BLaER1 treated with 17β-estradiol and CSF1 and Interleukin-3, amounts not matched to agents 10 nM and 100 nM (cell line): ENCODE data around the gene PHLDA2.

Source experiments
- H3K27ac ChIP-seq, 11 experiments: shearing (Covaris generic); formaldehyde crosslinking; 2 replicates each; pipeline ENCODE4 v1.8.1; 2022
- H3K27me3 ChIP-seq, 11 experiments: shearing (Covaris generic); formaldehyde crosslinking; 2 replicates each; pipeline ENCODE4 v1.8.1; 2022
- H3K36me3 ChIP-seq, 11 experiments: shearing (Covaris generic); formaldehyde crosslinking; 2 replicates each; pipeline ENCODE4 v1.8.1; 2022
- H3K4me1 ChIP-seq, 10 experiments: shearing (Covaris generic); formaldehyde crosslinking; 2 replicates each; pipeline ENCODE4 v1.8.1; 2022
- H3K4me2 ChIP-seq, 11 experiments: shearing (Covaris generic); formaldehyde crosslinking; 2 replicates each; pipeline ENCODE4 v1.8.1; 2022
- H3K4me3 ChIP-seq, 10 experiments: shearing (Covaris generic); formaldehyde crosslinking; 2 replicates each; pipeline ENCODE4 v1.8.1; 2022
- H3K9ac ChIP-seq, 11 experiments: shearing (Covaris generic); formaldehyde crosslinking; 2 replicates each; pipeline ENCODE4 v1.8.1; 2022
- H3K9me3 ChIP-seq, 11 experiments: shearing (Covaris generic); formaldehyde crosslinking; replicated peaks in 1 of 11; 2 replicates each; pipeline ENCODE4 v1.8.1; 2022
- H4K20me1 ChIP-seq, 11 experiments: shearing (Covaris generic); formaldehyde crosslinking; 2 replicates each; pipeline ENCODE4 v1.8.1; 2022
- Cebpa-rat ChIP-seq, 11 experiments: shearing (Covaris generic); IDR thresholded peaks; 2 replicates each; pipeline ENCODE4 v1.8.1; 2022

Gene PHLDA2

DNA sequence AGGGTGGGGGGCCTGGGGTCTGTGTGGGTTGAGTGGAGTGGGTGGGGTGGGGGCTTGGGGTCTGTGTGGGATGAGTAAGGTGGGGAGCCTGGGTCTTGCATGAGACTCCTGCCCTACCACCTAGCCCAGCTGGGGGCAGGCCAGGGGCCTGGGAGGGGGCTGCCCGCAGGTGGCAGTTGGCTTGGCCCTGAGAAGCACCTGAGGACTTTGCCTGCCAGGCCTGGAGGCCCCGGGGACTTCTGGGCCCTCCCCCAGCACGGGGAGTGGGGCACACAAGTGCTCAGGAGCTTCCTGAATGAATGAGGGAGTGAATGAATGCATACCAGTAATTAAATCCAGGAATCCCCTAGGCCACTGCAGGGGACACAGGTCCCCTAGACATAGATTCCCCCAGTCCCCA is 6.6 kb downstream of the PHLDA2 start:
- Histone ChIP-seq H4K20me1 (peaks cover 0 to 60% (median 8%) of the 10 kb centered on the region in 11 experiments; a peak in 15 of 22 replicates), H3K9ac (no peak overlapping the region), H3K27ac (no peak overlapping the region), H3K4me1 (peaks cover 18 to 68% (median 50%) of the 10 kb centered on the region in 10 experiments), H3K27me3 (peaks cover 15 to 24% (median 15%) of the 10 kb centered on the region in 11 experiments), H3K36me3 (no peaks in the 10 kb centered on the region; a peak in 1 of 22 replicates), H3K4me2 (0 out of 22 replicates have a peak overlapping the region, but pooled peaks of 1 of the 11 experiments have one; percentile 30), H3K4me3 (no peak overlapping the region), H3K9me3 (no peaks in the 10 kb centered on the region)
- TF ChIP-seq Cebpa-rat (IDR thresholded peaks at IDR 0.05) = no peak

- H3K4me1 ChIP-seq = peaks cover 11 to 69% (median 51%) of the 10 kb centered on the region in 10 experiments; a peak in 19 of 20 replicates
- H3K36me3 ChIP-seq = no peaks in the 10 kb centered on the region; a peak in 1 of 22 replicates
- H3K27ac ChIP-seq = no peak overlapping the region
- no peak for TF ChIP-seq Cebpa-rat (IDR thresholded peaks at IDR 0.05)
- H3K4me3 ChIP-seq = no peak overlapping the region
- H3K9ac ChIP-seq = peak overlapping the region in 2 of 11 experiments; percentile 11 to 18; a peak in 1 of 22 replicates
- peaks cover 0 to 57% (median 1%) of the 10 kb centered on the region in 11 experiments; a peak in 9 of 22 replicates for H4K20me1 ChIP-seq
- peak overlapping the region in 6 of 11 experiments; percentile 22 to 97 (median 34); a peak in 10 of 22 replicates for H3K4me2 ChIP-seq
- peaks cover 8 to 16% (median 8%) of the 10 kb centered on the region in 11 experiments for H3K27me3 ChIP-seq
- no peaks in the 10 kb centered on the region for H3K9me3 ChIP-seq
Measured at GRCh38 chr11:2921742-2922493, 7.3 kb downstream of the PHLDA2 start.

GRCh38 chr11:2921261-2921660 is 8.0 kb downstream of the PHLDA2 start:
- Histone ChIP-seq H3K4me1 (peaks cover 11 to 75% (median 57%) of the 10 kb centered on the region in 10 experiments; a peak in 19 of 20 replicates), H4K20me1 (peaks cover 0 to 57% (median 0%) of the 10 kb centered on the region in 11 experiments; a peak in 5 of 22 replicates), H3K4me2 (peak overlapping the region in 6 of 11 experiments; percentile 73 to 100 (median 88); a peak in 10 of 22 replicates), H3K27ac (no peak overlapping the region), H3K27me3 (peaks cover under 1 to 10% (median 2%) of the 10 kb centered on the region in 11 experiments; a peak in 21 of 22 replicates), H3K36me3 (no peaks in the 10 kb centered on the region; a peak in 1 of 22 replicates), H3K4me3 (no peak overlapping the region), H3K9me3 (no peaks in the 10 kb centered on the region), H3K9ac (no peak overlapping the region)
- TF ChIP-seq Cebpa-rat (IDR thresholded peaks at IDR 0.05) = no peak

DNA sequence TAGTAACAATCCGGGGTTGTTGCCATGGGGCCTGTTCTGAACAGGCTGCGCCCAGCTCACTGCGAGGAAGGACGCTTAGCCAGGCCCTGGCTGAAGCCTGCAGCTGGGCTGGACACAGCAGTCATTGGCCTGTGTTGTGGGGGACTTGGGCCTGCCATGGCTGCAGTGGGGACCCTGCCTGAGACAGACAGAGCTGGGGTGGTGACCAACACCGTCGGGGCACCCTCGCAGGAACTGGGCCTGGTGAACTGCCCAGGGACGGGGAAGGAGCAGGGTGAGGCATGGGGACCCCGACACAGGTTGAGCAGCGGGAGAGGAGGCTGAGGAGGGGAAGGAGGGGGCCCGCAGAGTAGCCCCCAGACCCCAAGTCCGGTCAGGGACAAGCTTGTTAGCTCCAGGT is 8.9 kb downstream of the PHLDA2 start:
- peaks cover 0 to 4% (median 0%) of the 10 kb centered on the region in 11 experiments; a peak in 1 of 22 replicates for H3K27me3 ChIP-seq
- no peak overlapping the region; a peak in 1 of 20 replicates for H3K4me3 ChIP-seq
- TF ChIP-seq Cebpa-rat (IDR thresholded peaks at IDR 0.05) = no peak
- H3K9me3 ChIP-seq = no peaks in the 10 kb centered on the region
- H3K4me2 ChIP-seq = peak overlapping the region in 10 of 11 experiments; percentile 56 to 100 (median 78); a peak in 18 of 22 replicates
- H3K27ac ChIP-seq = peak overlapping the region in 3 of 11 experiments; percentile 25 to 45 (median 30); a peak in 3 of 22 replicates
- H3K4me1 ChIP-seq = peaks cover 11 to 84% (median 66%) of the 10 kb centered on the region in 10 experiments; a peak in 19 of 20 replicates
- H3K9ac ChIP-seq = peak overlapping the region in 5 of 11 experiments; percentile 24 to 59 (median 32); a peak in 8 of 22 replicates
- H3K36me3 ChIP-seq = no peaks in the 10 kb centered on the region; a peak in 1 of 22 replicates
- H4K20me1 ChIP-seq = peaks cover 0 to 62% (median 0%) of the 10 kb centered on the region in 11 experiments; a peak in 6 of 22 replicates

- Histone ChIP-seq H3K4me3 (no peak overlapping the region), H3K4me1 (peaks cover 14 to 86% (median 71%) of the 10 kb centered on the region in 10 experiments)
- no peak for TF ChIP-seq Cebpa-rat (IDR thresholded peaks at IDR 0.05)
Measured at GRCh38 chr11:2919837-2920236, 9.4 kb downstream of the PHLDA2 start.

GRCh38 chr11:2919188-2919587 is 10.0 kb downstream of the PHLDA2 start:
- H3K4me1 ChIP-seq = peaks cover 20 to 91% (median 78%) of the 10 kb centered on the region in 10 experiments
- H3K4me3 ChIP-seq = no peak overlapping the region
- H3K9me3 ChIP-seq = no peaks in the 10 kb centered on the region
- TF ChIP-seq Cebpa-rat (IDR thresholded peaks at IDR 0.05) = no peak
- peaks cover 0 to 62% (median 0%) of the 10 kb centered on the region in 11 experiments; a peak in 8 of 22 replicates for H4K20me1 ChIP-seq
- H3K36me3 ChIP-seq = no peaks in the 10 kb centered on the region; a peak in 1 of 22 replicates
- H3K27ac ChIP-seq = peak overlapping the region in 1 of 11 experiments; percentile 9; a peak in 2 of 22 replicates
- H3K9ac ChIP-seq = peak overlapping the region in 3 of 11 experiments; percentile 23 to 47 (median 39); a peak in 4 of 22 replicates
- peak overlapping the region; percentile 42 to 100 (median 78) for H3K4me2 ChIP-seq
- no peaks in the 10 kb centered on the region for H3K27me3 ChIP-seq

More at GRCh38 chr11:2919837-2920236, 9.4 kb downstream of the PHLDA2 start:
- peak overlapping the region in 2 of 11 experiments; percentile 25 to 30; a peak in 2 of 22 replicates for H3K27ac ChIP-seq
- peaks cover 0 to 62% (median 0%) of the 10 kb centered on the region in 11 experiments; a peak in 7 of 22 replicates for H4K20me1 ChIP-seq
- no peaks in the 10 kb centered on the region; a peak in 1 of 22 replicates for H3K36me3 ChIP-seq
- H3K4me2 ChIP-seq = peak overlapping the region; percentile 42 to 100 (median 78)
- no peaks in the 10 kb centered on the region for H3K9me3 ChIP-seq
- H3K9ac ChIP-seq = peak overlapping the region in 6 of 11 experiments; percentile 19 to 59 (median 36); a peak in 9 of 22 replicates
- no peaks in the 10 kb centered on the region for H3K27me3 ChIP-seq

- peaks cover 0 to 70% (median 0%) of the 10 kb centered on the region in 11 experiments; a peak in 8 of 22 replicates for H4K20me1 ChIP-seq
- H3K9ac ChIP-seq = 0 out of 22 replicates have a peak overlapping the region, but pooled peaks of 1 of the 11 experiments have one; percentile 10
- no peaks in the 10 kb centered on the region for H3K9me3 ChIP-seq
- no peaks in the 10 kb centered on the region for H3K27me3 ChIP-seq
- H3K36me3 ChIP-seq = no peaks in the 10 kb centered on the region; a peak in 1 of 22 replicates
- TF ChIP-seq Cebpa-rat (IDR thresholded peaks at IDR 0.05) = no peak
- H3K4me2 ChIP-seq = peak overlapping the region in 7 of 11 experiments; percentile 16 to 100 (median 89); a peak in 13 of 22 replicates
- no peak overlapping the region for H3K4me3 ChIP-seq
- peaks cover 32 to 96% (median 90%) of the 10 kb centered on the region in 10 experiments for H3K4me1 ChIP-seq
- H3K27ac ChIP-seq = no peak overlapping the region
Measured at GRCh38 chr11:2917842-2918490, 11.3 kb downstream of the PHLDA2 start.

DNA sequence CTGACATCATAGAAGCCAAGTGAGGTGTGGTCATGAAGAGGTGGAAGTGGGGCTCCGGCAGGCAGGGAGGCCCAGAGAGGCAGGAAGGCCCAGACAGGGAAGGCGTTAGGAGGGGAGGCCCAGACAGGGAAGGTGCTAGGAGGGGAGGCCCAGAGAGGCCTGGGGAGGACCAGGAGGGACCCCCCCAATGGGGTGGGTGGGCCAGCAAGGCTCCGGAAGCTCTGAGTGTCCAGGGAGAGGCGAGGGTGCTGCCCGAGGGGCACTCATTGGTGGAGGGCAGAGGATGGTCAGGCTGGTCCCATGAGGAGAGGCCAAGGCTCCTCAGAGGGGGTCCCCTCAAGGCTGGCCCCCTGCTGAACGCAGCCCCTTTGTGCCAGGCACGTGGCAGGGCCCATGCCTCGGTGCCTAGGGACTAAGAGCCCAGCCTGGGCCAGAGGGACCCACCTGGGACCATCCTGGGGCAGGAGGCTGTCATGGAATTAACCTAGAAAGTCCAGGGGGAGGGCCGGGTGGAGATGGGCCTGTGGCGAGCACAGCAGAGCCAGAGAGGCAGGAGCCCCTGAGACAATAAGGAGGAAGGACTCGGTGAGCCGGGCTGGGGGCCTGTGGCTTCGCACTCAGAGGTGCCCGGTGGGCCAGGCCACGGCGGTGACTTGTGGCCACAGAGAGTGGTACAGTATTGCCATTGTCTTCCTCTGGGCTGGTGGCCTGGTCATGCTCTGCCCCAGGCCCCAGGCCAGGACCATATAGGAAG is 12.2 kb downstream of the PHLDA2 start:
- Histone ChIP-seq H3K9ac (no peak overlapping the region), H3K4me1 (peaks cover 41 to 100% (median 97%) of the 10 kb centered on the region in 10 experiments)
- TF ChIP-seq Cebpa-rat (IDR thresholded peaks at IDR 0.05) = no peak

More for the DNA sequence above, 12.2 kb downstream of the PHLDA2 start:
- peak overlapping the region in 7 of 11 experiments; percentile 79 to 100 (median 92); a peak in 10 of 22 replicates for H3K4me2 ChIP-seq
- H3K27me3 ChIP-seq = no peaks in the 10 kb centered on the region
- no peaks in the 10 kb centered on the region; a peak in 1 of 22 replicates for H3K36me3 ChIP-seq
- no peak overlapping the region for H3K4me3 ChIP-seq
- H3K27ac ChIP-seq = no peak overlapping the region; a peak in 1 of 22 replicates
- H3K9me3 ChIP-seq = no peaks in the 10 kb centered on the region
- H4K20me1 ChIP-seq = peaks cover 0 to 79% (median 0%) of the 10 kb centered on the region in 11 experiments; a peak in 9 of 22 replicates
